Hematopoietic multipotent progenitor cell treated with erythropoietin and hydrocortisone succinate and interleukin-3 and kit ligand, for 8 days (in vitro differentiated cells): ENCODE results near the gene MICA.
"Not testable (repeated sequence)": the region's sequence is repeated elsewhere in the genome, so short reads cannot be mapped to it uniquely, and the experiment has no call there.

Experiments used
- DNase-seq: peaks from one replicate; pipeline ENCODE4 v3.0.0-alpha.2; 2015

Gene MICA

GRCh38 chr6:31416394-31417014, 13.1 kb downstream of the MICA start:
- DNase-seq, result no peak

- no peak for DNase-seq
Observed at GRCh38 chr6:31418251-31418650, 14.9 kb downstream of the MICA start.

DNA sequence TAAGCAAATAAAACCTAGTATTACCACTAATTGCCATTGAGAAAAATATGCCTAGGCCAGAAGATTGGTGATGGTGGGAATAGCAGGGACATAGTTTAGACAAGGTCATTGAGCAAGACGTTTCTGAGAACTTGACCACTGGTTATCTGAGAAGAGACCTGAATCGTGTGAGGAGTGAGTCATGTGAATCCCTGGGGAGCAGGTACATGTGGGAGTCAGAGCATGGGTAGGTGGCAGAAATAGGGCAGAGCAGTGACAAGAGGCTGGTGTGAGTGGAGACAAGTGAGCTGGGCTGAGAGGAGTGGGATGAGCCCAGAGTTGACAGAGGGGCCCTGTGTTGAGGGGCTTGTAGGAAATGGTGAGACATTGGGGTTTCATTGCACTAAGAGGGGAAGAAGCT, 16.4 kb downstream of the MICA start:
- no peak for DNase-seq

- DNase-seq, result no peak
Observed at GRCh38 chr6:31420546-31420945, 17.2 kb downstream of the MICA start.

GRCh38 chr6:31422587-31422986, 19.2 kb downstream of the MICA start:
- no peak for DNase-seq

DNA sequence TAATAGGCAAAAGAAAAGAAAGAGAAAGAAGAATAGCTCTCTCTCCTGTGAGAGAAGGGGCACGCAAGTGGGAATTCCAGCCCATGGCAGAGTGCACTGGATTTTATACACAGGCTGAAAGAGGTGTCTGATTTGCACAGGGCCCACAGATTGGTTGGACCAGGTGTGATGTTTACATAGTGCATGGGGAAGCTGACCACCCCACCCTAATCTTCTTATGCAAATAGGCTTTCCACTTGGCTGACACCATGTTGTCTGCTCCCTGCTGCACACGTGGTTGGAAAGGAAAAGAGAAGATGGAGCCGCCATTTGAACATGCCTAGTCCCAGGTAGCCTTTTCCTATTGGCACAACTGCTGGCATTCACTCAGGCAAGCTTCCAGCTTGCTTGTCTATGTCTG, 20.2 kb downstream of the MICA start:
- no peak for DNase-seq

DNA sequence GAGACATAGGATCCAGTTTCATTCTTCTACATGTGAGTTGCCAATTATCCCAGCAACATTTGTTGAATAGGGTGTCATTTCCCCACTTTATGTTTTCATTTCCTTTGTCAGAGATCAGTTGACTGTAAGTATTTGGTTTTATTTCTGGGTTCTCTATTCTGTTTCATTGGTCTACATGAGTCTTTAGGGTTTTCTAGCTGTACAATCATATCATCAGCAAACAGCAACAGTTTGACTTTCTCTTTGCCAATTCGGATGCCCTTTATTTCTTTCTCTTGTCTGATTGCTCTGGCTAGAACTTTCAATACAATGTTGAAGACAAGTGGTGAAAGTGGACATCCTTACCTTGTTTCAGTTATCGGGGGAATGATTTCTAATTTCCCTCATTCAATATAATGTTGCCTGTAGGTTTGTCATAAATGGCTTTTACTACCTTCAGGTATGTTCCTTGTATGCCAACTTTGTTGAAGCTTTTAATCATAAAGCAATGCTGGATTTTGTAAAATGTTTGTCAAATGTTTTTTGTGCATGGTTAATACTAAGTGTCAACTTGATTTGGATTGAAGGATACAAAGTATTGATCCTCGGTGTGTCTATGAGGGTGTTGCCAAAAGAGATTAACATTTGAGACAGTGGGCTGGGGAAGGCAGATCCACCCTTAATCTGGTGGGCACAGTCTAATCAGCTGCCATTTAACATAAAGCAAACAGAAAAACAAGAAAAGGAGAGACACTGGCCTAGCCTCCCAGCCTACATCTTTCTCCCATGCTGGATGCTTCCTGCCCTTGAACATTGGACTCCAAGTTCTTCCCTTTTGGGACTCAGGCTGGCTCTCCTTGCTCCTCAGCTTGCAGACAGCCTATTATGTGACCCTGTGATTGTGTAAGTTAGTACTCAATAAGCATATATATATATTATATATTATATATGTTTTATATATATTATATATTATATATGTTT, 23.3 kb downstream of the MICA start:
- DNase-seq, result no peak

- DNase-seq, result peak; percentile 20
Observed at GRCh38 chr6:31430449-31430848, 27.1 kb downstream of the MICA start.

DNA sequence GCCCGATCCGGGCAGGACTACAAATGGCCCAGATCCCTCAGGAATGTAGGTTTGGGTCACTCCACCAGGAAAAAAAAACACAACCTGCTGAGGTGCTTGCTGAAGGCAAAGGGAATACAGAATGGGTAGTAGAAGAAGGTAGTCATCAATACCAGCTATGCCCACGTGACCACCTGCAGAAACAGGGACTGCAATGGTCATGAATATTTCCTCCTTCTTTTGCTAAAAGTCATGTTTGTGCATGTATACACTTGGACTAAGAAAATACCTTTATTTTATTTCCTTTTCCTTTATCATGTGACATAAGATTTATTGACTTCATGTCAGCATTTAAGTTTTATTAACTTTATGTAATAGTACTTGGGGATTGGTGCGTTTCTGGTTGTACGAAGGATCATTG, 31.7 kb downstream of the MICA start:
- not testable (repeated sequence) for DNase-seq

DNA sequence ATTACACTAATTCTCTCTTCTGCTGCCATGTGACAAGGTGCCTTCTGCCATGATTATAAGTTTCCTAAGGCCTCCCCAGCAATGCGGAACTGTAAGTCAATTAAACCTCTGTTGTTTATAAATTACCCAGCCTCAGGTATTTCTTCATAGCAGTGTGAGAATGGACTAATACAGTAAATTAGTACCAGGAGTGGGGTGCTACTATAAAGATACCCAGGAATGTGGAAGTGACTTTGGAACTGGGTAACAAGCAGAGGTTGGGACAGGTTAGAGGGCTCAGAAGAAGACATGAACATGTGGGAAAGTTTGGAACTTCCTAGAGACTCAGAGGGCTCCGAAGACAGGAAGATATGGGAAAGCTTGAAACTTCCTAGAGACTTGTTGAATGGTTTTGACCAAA, 34.8 kb downstream of the MICA start:
- DNase-seq, result no peak

DNA sequence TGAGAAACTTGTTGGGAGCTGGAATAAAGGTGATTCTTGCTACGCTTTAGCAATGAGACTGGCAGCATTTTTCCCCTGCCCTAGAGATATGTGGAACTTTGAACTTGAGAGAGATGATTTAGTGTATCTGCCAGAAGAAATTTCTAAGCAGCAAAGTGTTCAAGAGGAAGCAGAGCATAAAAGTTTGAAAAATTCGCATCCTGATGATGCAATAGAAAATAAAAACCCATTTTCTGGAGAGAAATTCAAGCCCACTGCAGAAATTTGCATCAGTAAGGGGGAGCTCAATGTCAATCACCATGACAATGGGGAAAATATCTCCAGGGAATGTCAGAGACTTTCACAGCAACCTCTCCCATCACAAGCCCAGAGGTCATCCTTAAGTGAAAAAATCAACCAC, 35.3 kb downstream of the MICA start:
- no peak for DNase-seq

GRCh38 chr6:31441365-31442267, 38.2 kb downstream of the MICA start:
- peak; percentile 75 for DNase-seq

DNA sequence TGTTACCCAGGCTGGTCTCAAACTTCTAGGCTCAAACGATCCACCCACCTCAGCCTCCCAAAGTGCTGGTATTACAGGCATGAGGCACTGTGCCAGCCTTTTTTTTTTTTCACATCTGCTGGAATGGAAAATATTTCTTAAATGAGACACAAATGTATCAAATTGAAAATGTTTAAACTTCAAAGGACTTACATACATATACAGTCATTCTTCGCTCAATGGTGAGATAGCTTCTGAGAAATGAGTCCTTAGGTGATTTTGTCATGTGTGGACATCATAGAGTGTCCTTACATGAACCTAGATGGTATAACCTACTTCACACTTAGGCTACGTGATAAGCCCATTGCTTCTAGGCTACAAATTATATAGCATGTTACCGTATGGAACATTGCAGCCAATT, 43.1 kb downstream of the MICA start:
- DNase-seq, result no peak

- not testable (repeated sequence) for DNase-seq
Observed at GRCh38 chr6:31446999-31447789, 43.8 kb downstream of the MICA start.

DNA sequence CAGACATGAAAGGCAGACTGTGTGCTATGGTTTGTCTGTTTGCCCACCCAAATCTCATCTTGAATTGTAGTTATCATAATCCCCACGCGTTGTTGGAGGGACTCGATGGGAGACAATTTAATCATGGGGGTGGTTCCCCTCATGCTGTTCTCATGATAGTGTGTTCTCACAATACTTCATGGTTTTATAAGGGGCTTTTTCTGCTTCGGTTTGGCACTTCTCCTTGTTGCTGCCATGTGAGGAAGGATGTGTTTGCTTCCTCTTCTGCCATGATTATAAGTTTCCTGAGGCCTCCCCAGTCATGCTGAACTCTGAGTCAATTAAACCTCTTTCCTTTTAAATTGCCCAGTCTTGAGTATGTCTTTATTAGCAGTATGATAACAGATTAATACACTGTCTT, 47.4 kb downstream of the MICA start:
- DNase-seq, result peak; percentile 40

GRCh38 chr6:31452859-31453258, 49.5 kb downstream of the MICA start:
- DNase-seq, result no peak

- no peak for DNase-seq
Observed at GRCh38 chr6:31453259-31453658, 49.9 kb downstream of the MICA start.

DNA sequence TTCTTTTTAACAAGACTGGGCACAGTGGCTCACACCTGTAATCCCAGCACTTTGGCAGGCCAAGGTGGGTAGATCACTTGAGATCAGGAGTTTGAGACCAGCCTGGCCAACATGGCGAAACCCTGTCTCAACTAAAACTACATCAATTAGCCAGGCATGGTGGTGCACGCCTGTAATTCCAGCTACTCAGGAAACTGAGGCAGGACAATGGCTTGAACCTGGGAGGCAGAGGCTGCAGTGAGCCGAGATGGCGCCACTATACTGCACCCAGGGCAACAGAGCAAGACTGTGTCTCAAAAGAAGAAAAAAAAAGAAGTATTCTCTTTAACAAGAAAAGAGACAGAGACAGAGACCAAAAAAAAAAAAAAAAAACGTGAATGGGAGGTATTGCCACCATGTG, 56.5 kb downstream of the MICA start:
- DNase-seq, result not testable (repeated sequence)

DNA sequence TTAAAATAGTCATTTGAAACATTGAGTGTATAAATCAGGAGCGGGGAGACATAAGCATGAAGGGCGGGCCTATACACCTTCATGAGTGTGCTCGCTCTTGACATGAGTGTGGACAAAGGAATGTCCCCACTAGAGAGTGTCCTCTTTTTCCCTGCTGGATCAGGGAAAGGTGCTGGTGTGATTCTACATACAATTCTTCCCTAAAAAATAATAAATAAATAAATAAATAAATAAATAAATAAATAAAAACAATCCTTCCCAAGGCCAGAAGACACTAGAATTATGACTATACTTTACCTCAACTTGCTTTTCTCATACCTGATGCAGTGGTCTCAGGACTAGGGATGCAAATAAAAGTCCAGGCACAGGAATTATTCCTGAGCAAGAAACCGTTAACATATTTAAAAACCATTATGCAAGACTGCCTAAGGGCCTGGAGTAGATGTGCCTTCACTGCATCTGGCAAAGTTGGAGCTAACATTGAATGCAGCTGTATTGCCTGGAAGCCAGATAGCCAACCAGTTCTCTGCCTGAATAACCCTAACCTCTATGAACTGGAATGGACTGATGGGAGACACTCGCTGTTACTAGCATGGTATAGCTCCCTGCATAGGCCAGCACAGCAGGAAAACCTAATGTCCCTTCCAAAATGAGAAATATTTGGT, 57.1 kb downstream of the MICA start:
- no peak for DNase-seq

DNA sequence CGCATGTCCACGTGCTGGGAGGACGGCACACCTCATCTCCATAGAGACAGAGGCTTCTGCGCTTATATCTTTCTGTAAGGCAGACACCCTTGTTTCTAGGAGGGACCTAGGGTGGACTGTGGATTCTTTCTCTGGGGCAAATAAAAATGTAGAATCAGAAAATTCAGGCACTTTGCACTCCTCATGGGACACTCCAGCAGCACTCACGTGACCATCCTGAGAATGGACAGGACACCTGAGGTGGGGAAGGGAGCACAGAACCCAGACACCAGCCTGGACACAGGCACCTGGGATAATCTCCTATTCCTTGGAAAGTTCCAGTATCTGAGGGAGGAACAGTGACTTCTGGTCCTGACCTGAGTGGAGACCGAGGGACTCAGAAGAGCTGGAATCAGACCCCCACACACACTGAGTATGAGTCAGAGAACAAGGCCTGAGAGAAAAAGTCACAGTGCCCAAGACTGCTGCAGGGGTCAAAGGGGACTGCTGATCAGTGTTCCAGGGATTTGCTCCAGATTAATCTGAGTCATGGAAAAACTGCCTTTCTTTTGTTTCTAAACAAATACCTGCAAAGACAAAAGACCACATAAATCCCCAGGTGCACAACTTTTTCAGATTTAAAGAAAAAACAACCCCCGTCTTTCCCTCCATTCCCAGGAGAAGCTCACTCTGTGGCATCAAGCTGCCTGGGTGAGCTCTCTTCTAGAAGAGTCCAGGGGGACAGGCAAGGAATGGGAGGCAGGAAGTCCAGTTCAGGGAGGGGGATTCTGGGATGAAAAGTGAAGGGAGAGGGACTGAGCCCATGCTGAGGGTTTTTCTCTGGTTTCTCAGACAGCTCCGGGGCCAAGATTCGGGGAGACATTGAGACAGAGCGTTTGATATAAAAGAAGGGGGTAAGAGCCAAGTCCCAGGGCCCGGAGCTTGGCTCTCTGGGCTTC, 58.9 kb downstream of the MICA start:
- no peak for DNase-seq
